ENCODE results near the gene NUP214. TPM values are rescaled to one million over a fixed set of nuclear protein-coding genes. Genes with fewer than 3 reads are reported as not detected.

NUP214 gene
- total and polyA plus RNA-seq, 2 of the 8 experiments (the other 6 are each of a cell fraction or from before 2014, with no cell fraction given), result 28.6 to 50.2 TPM

DNA sequence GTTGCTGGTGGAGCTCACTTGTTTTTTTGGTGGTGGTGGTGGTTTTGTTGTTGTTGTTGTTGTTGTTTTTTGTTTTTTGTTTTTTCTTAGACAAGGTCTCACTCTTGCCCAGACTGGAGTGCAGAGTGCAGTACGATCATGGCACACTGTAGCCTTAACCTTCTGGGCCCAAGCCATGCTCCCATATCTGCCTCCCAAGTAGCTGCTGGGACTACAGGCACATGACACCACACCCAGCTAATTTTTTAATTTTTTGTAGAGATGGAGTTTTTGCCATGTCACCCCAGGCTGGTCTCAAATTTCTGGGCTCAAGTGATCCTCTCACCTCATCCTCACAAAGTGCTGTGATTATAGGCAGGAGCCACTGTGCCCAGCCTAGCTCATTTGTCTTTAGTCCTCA lies 53.5 kb downstream of the NUP214 start (continued):
- TF ChIP-seq, protein P1, sequence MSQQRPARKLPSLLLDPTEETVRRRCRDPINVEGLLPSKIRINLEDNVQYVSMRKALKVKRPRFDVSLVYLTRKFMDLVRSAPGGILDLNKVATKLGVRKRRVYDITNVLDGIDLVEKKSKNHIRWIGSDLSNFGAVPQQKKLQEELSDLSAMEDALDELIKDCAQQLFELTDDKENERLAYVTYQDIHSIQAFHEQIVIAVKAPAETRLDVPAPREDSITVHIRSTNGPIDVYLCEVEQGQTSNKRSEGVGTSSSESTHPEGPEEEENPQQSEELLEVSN (IDR thresholded peaks at IDR 0.05), result no peak
- TF ChIP-seq MAX (IDR thresholded peaks at IDR 0.05) (no peak), CHD1 (IDR thresholded peaks at IDR 0.05; ENCODE audit: low read depth, low read length) (no peak)

Measured in H1 (cell line).